NCI-H2171 (cell line): ENCODE measurements around the gene TBL3.

Experiments
- DNase-seq: peaks from one replicate; lab custom pipeline; 2025; lab: John Stamatoyannopoulos, UW

TBL3 gene

GRCh38 chr16:1964506-1965395, 7.1 kb upstream of the TBL3 start, which contains the start of gene RPS2:
RPS2 (minus strand) TSS chr16:1964826; CDS start chr16:1964625, 201 bp downstream.
- DNase-seq, result peak; percentile 97

DNA sequence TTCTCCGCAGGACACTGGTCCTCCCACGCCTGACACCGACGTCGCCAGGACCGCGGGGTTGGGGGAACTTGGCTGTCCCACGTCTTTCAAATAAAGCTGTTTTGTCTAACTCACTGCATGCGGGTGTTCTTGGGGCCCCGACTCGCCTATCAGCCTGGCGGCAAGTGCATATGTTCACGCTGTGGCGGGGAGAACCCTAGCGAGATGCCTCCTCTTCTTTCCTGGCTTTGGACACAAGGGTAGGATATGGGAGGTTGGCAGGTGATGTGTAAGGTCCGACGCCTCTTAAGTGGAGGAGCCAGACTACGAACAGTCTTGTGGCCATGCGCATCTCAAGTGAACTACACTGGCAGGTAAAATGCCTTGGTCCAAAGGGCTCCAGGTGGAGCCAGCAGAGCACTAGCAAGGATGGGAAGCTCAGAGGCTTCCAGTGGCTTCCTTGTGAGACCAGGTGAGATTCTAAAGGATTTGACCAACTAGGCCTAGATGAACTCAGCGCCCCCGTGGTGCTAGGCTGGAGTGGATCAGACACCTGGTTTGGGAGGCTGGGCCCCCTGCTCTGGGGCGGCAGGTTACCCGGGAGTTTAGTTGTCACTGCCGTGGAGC, 6.4 kb upstream of the TBL3 start:
- DNase-seq, result no peak

GRCh38 chr16:1966460-1966859, 5.4 kb upstream of the TBL3 start, which contains the start of gene RNF151:
RNF151 (plus strand) TSS chr16:1966856; CDS start chr16:1966882, 26 bp downstream.
- DNase-seq, result no peak

DNA sequence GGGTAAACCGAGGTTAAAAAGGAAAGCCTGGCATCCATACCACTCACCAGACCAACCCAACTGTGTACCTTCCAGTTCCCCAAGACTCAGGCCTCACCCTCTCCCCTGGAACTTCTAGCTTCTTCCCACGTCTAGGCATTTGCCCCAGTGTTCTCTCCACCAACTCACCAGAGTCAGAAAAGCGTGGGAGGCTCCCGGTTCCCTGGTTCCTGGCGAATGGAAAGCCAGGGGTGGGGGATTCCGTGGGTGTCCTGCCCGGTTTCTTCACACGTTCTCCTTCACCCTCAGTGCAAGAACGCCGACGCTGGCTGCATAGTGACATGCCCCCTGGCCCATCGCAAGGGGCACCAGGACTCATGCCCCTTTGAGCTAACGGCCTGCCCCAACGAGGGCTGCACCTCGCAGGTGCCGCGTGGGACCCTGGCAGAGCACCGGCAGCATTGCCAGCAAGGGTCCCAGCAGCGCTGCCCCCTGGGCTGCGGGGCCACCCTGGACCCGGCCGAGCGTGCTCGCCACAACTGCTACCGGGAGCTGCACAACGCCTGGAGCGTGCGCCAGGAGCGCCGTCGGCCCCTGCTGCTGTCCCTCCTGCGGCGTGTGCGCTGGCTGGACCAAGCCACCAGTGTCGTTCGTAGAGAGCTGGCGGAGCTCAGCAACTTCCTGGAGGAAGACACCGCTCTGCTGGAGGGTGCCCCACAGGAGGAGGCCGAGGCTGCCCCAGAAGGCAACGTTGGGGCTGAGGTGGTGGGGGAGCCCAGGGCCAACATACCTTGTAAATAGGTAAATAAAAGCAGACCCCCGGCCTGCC, 3.5 kb upstream of the TBL3 start:
- DNase-seq, result no peak

GRCh38 chr16:1972490-1972877, 631 bp downstream of the TBL3 start:
- DNase-seq, result no peak

GRCh38 chr16:1973461-1974156, 1.8 kb downstream of the TBL3 start:
- DNase-seq, result no peak

DNA sequence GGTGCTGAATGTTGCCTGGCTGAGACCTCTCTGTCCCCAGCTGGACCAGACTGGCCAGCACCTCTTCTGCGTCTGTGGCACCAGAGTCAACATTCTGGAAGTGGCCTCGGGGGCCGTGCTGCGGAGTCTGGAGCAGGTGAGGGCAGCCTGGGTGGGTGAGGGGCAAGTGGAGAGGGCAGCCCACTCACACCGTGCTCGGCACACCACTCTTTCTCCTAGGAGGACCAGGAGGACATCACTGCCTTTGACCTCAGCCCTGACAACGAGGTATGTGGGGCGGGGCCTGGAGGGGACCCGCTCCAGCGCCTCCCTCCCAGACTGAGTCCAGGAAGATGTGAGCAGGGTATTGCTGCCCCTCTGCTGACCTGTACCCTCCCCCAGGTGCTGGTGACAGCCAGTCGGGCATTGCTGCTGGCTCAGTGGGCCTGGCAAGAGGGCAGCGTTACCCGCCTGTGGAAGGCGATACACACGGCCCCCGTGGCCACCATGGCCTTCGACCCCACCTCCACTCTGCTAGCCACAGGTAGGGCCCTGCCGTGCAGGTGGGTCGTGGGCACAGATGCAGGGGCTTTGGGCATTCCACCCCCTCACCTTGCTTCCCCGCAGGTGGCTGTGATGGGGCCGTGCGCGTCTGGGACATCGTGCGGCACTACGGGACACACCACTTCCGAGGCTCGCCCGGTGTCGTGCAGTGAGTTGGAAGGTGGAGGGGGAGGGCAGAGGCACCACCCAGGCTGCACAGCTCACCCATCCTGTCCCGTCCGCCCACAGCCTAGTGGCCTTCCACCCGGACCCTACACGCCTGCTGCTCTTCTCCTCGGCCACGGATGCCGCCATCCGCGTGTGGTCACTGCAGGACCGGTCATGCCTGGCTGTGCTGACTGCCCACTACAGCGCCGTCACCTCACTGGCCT, 2.6 kb downstream of the TBL3 start:
- DNase-seq, result no peak

DNA sequence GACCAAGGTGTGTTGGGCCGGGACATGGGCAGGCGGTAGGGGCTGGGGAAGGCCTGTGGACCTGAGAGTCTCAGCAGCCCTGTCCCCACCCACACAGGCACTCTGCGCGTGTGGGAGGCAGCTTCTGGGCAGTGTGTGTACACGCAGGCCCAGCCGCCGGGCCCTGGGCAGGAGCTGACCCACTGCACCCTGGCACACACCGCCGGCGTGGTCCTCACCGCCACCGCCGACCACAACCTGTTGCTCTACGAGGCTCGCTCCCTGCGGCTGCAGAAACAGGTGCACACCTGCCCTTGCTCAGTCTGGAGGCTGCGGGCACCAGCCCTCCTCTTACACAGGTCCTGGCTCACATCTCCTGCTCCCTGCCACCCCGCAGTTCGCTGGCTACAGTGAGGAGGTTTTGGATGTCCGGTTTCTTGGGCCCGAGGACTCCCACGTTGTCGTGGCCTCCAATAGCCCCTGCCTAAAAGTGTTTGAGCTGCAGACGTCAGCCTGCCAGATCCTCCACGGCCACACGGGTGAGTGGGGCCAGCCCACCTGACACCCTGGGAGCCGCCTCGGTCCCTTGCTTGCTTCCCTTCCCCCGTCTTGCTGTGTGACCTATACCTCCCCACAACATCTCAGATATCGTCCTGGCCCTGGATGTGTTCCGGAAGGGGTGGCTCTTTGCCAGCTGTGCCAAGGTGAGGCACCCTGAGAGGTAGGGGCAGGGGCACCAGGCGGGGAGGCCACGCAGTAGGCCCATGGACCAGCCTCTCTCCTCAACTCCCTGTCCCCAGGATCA, 3.8 kb downstream of the TBL3 start:
- DNase-seq, result no peak

DNA sequence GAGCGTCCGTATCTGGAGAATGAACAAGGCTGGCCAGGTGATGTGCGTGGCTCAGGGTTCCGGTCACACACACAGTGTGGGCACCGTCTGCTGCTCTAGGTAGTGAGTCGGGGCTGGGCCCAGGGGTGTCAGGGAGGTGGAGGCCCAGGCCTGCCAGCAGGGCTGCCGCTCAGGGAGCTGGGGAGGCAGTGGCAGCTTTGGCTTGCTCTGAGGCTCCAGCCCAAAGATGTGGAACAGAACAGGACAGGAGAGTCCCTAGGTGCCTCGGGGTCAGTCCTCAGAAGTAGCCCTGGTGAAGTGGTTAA, 4.3 kb downstream of the TBL3 start:
- DNase-seq, result no peak

DNA sequence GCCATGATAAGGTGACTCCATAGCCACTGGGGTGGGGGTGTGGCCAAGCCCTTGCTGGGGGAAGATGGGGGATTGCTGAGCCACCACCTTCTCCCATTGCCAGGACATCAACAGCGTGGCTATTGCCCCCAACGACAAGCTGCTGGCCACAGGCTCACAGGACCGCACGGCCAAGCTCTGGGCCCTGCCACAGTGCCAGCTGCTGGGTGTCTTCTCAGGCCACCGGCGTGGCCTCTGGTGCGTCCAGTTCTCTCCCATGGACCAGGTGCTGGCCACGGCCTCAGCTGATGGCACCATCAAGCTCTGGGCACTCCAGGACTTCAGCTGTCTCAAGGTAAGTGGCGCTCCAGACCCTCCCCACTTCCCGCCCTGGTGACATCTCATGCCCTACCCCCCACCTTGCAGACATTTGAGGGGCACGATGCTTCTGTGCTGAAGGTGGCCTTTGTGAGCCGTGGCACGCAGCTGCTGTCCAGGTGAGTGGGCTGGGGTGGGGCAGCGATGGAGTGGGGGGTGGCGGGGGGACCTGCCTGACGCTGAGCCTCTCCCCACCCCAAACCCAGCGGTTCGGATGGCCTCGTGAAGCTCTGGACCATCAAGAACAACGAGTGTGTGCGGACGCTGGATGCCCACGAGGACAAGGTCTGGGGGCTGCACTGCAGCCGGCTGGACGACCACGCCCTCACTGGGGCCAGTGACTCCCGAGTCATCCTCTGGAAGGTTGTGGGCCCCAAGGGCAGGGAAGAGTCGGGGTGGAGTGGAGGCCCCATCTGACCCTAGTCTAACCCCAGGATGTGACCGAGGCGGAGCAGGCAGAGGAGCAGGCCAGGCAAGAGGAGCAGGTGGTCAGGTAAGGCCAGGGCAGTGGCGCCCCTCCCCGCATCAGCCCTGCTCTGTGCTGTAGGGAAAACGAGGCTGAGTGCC, 5.4 kb downstream of the TBL3 start:
- DNase-seq, result no peak

- no peak for DNase-seq
These were observed 6.0 kb downstream of the TBL3 start for GRCh38 chr16:1977875-1978268.

GRCh38 chr16:1978476-1979120, 6.7 kb downstream of the TBL3 start:
- no peak for DNase-seq

- peak; percentile 18 for DNase-seq
These were observed 7.6 kb downstream of the TBL3 start for GRCh38 chr16:1979271-1980029.

GRCh38 chr16:1980030-1980769, 8.3 kb downstream of the TBL3 start:
- DNase-seq, result peak; percentile 15

DNA sequence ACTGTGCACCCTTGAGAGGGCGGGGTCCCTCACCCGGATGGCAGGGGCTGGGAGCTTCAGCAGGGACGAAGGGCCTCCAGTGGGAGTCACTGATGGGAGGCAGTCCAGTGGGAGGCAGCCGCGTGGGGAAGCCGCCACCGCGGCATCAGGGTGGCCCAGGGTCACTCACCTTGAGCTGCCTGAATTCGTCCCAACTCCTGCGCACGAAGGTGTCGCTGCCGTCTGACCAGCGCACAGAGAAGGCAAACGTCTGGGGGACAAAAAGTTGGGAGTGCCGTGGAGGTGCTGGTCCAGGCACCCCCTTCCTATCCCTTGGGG, 8.9 kb downstream of the TBL3 start:
- no peak for DNase-seq

DNA sequence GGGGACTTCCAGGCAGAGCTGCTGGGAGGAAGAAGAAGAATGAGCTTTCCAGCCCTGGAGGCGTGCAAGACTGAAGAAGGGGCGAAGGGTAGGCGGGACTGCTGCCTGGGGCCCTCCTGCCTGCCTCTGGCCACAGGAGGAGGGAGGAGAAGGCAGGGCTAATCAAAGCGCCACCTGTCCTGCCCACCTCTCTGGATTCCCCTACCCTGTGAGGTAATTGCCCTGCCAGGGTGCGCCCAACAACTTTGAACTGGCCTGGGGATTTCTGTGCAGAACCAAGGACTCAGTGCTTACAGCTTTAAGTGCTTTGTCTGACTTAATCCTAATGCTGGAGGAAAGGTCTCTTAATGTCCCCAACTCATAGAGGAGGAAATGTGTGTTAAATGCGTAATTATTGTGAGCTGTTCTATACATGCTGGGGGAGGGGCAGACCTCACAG, 9.6 kb downstream of the TBL3 start, which contains the start of gene NOXO1:
NOXO1 (minus strand) TSS at position 72 of the 439 bp plus-strand sequence. CDS start 290 bp downstream, outside the sequence.
- DNase-seq, result no peak

DNA sequence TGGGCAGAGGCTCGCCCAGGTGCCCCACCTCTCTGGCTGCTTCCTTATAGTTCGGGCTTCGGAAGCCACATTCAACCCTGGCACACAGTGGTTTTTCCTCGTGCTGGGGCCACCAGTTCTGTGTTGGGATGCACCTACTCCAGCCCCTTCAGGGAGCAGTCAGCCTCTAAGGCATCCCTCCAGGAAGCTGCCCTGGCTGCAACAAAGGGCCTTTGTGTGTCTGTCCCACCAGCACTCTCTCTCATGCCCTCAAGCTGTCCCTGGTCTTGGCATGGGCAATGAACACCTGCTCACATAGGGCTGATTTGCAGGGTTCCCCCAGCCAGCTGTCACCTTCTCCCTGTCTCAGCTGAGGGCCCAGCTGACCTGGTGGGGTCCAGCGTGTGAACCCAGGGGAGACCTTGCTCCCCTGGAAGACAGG, 10.2 kb downstream of the TBL3 start:
- no peak for DNase-seq
